HepG2 (cell line): ENCODE data around the gene GLYATL1B. TPM values are rescaled to one million over a fixed set of nuclear protein-coding genes. Genes with fewer than 3 reads are reported as not detected.
"Not testable (repeated sequence)": the region's sequence is repeated elsewhere in the genome, so short reads cannot be mapped to it uniquely, and the experiment has no call there.

Experiments
- ATAC-seq: fragments of 200-7000 bp; cut with Tn5 transposase; 3 replicates; pipeline ENCODE4 v1.9.1; 2020; ENCODE audit warnings: mild to moderate bottlenecking, moderate library complexity
- Bru-seq: library from RNA; stranded (reverse); fragments of 400-500 nt; gene quantifications from one replicate; lab custom pipeline; 2021; lab: Mats Ljungman, UMichigan
- BruChase-seq, 2 experiments: library from RNA; stranded (reverse); fragments of 400-500 nt; gene quantifications; one replicate each; lab custom pipeline; 2021; lab: Mats Ljungman, UMichigan
- BruUV-seq: library from RNA; stranded (reverse); fragments of 400-500 nt; replicated peaks from 2 replicates; lab custom pipeline; 2021; lab: Mats Ljungman, UMichigan
- CTCF ChIA-PET: fragments of 300-600 bp; formaldehyde crosslinking; extraction: SDS; loops from one replicate; lab custom pipeline; 2021; ENCODE audit warnings: low total read pairs, inconsistent platforms, low intra/inter-chr PET ratio; lab: Yijun Ruan, JAX
- POLR2A ChIA-PET: fragments of 350-600 bp; sonication (Branson Sonifier 250); formaldehyde crosslinking; loops from one replicate; lab custom pipeline; 2020; ENCODE audit warnings: antibody characterized with exemption, inconsistent platforms; lab: Yijun Ruan, JAX
- DNase-seq: peaks from one replicate; pipeline ENCODE4 v3.0.0-alpha.2; 2015; ENCODE audit warnings: low spot score
- FAIRE-seq: peaks from 3 replicates; lab custom pipeline; 2011; peaks lifted over from hg19 to GRCh38; lab: Jason Lieb, UNC
- H2AFZ ChIP-seq: one replicate; pipeline ENCODE4 v1.6.1; 2011; ENCODE audit warnings: low read length, inconsistent platforms
- H3K27ac ChIP-seq: fragments of 300-600 bp; 3 replicates; pipeline ENCODE4 v1.8.0; 2011; ENCODE audit warnings: mixed run types, mild to moderate bottlenecking, mixed read lengths, low read length, inconsistent platforms; ENCODE audit not compliant: insufficient read depth; ENCODE audit errors: extremely low read length
- H3K27me3 ChIP-seq, 2 experiments: fragments of 200-600 bp in 1 of 2; 2 replicates in 1 of 2; 3 replicates in 1 of 2; pipeline versions ENCODE4 v1.6.0 to v1.8.0; 2011; ENCODE audit warnings: low read length in 2 of 2, mild to moderate bottlenecking in 2 of 2, moderate library complexity in 2 of 2, inconsistent platforms in 1 of 2; ENCODE audit not compliant: insufficient read depth in 2 of 2, control insufficient read depth in 1 of 2
- H3K36me3 ChIP-seq, 2 experiments: fragments of 200-600 bp in 1 of 2; replicated peaks in 1 of 2; 2 replicates in 1 of 2; 3 replicates in 1 of 2; pipeline versions ENCODE4 v1.5.1 to v1.8.0; 2011; ENCODE audit warnings: low read length in 2 of 2, inconsistent platforms in 1 of 2; ENCODE audit not compliant: insufficient read depth in 2 of 2, control insufficient read depth in 1 of 2
- H3K4me1 ChIP-seq: 2 replicates; pipeline ENCODE4 v1.5.1; 2012; ENCODE audit warnings: low read length, inconsistent platforms; ENCODE audit not compliant: insufficient read depth
- H3K4me2 ChIP-seq: 2 replicates; pipeline ENCODE4 v1.6.0; 2011; ENCODE audit warnings: low read depth, low read length, inconsistent platforms
- H3K4me3 ChIP-seq, 3 experiments: fragments of 200-600 bp in 1 of 3; sonication (generic), shearing (Covaris generic) in 1 of 3; replicated peaks in 1 of 3; 2 replicates each; pipeline ENCODE4 v1.5.1; 2011 to 2016; ENCODE audit warnings: low read length in 3 of 3, inconsistent platforms in 2 of 3, low read depth in 2 of 3, mild to moderate bottlenecking in 2 of 3, control low read depth in 1 of 3, mixed read lengths in 1 of 3; ENCODE audit not compliant: insufficient read depth in 1 of 3
- H3K79me2 ChIP-seq: one replicate; pipeline ENCODE4 v1.6.1; 2011; ENCODE audit warnings: low read length, inconsistent platforms; ENCODE audit not compliant: insufficient read depth
- H3K9ac ChIP-seq: 2 replicates; pipeline ENCODE4 v1.6.0; 2011; ENCODE audit warnings: mild to moderate bottlenecking, low read depth, low read length, inconsistent platforms; ENCODE audit not compliant: insufficient read depth
- H3K9me3 ChIP-seq: 2 replicates; pipeline ENCODE4 v1.5.1; 2012; ENCODE audit warnings: mild to moderate bottlenecking, low read length
- H4K20me1 ChIP-seq: 2 replicates; pipeline ENCODE4 v1.6.0; 2011; ENCODE audit warnings: inconsistent platforms, mild to moderate bottlenecking, low read length, moderate library complexity; ENCODE audit not compliant: insufficient read depth
- WGBS: methylation state at CpG from one replicate; pipeline ENCODE4 v1.1.6; 2017; ENCODE audit warnings: low lambda C conversion rate; 5-methylcytosine and 5-hydroxymethylcytosine counted together
- in situ Hi-C: cut with HindIII; loops from 2 replicates; pipeline ENCODE4 v1.10.0; 2017; ENCODE audit warnings: low pct_unique_long_range_greater_than_20kb; ENCODE audit not compliant: extremely low pct_ligation_motif_present
- intact Hi-C: fragments of 100-400 bp; cut with micrococcal nuclease; formaldehyde crosslinking; loops from one replicate; pipeline ENCODE4 v1.10.0; 2022; ENCODE audit not compliant: unreplicated experiment
- long read RNA-seq, 2 experiments: library from RNA in 1 of 2; library from polyadenylated mRNA in 1 of 2; stranded (forward) in 1 of 2; unstranded in 1 of 2; transcript quantifications; one replicate each; pipeline ENCODE4 v2.0.0, GENCODE V29; 2019 to 2022
- polyA minus RNA-seq, 3 experiments: library from RNA; depleted of rRNA, polyadenylated mRNA; stranded (reverse); fragments of >200 nt; gene quantifications; 2 replicates each; pipeline ENCODE4 v1.2.3, GENCODE V29; 2011; ENCODE audit warnings: low replicate concordance in 1 of 3
- polyA plus RNA-seq, 8 experiments: library from polyadenylated mRNA; depleted of rRNA in 3 of 8; stranded (reverse) in 7 of 8; unstranded in 1 of 8; fragments of >200 nt; fragmentation: Illumina TruSeq in 4 of 8; extraction: Trizol in 4 of 8; gene quantifications; 2 replicates each; pipeline versions ENCODE4 v1.2.1 to v1.2.3, GENCODE V29; 2011 to 2016; ENCODE audit warnings: low read depth in 4 of 8, missing spikeins in 1 of 8, mixed read lengths in 1 of 8; ENCODE audit not compliant: insufficient read depth in 1 of 8
- total RNA-seq, 5 experiments: library from RNA; depleted of rRNA; stranded (reverse); fragments of >200 nt; fragmentation: Illumina TruSeq; extraction: Trizol; gene quantifications; 2 replicates each; pipeline ENCODE4 v1.2.3, GENCODE V29; 2016; ENCODE audit warnings: low read depth in 1 of 5

The GLYATL1B gene, protein sequence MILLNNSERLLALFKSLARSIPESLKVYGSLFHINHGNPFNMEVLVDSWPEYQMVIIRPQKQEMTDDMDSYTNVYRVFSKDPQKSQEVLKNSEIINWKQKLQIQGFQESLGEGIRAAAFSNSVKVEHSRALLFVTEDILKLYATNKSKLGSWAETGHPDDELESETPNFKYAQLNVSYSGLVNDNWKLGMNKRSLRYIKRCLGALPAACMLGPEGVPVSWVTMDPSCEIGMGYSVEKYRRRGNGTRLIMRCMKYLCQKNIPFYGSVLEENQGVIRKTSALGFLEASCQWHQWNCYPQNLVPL
- total RNA-seq (2016; rRNA removed; fragmentation: Illumina TruSeq; extraction: Trizol) (not detected in 2 replicates), polyA plus RNA-seq (2011; rRNA removed) (not detected in 2 replicates), polyA minus RNA-seq (2011; rRNA and poly(A)+ RNA removed; ENCODE audit: low replicate concordance) (not detected in 2 replicates), Bru-seq, nascent RNA (not detected), BruChase-seq, experiment 1, labeled RNA remaining after a 6-hour chase (not detected), BruChase-seq, experiment 2, labeled RNA remaining after a 2-hour chase (not detected)
- not detected in 2 replicates for total RNA-seq (2016; cell fraction: cytosol; rRNA removed; fragmentation: Illumina TruSeq; extraction: Trizol; ENCODE audit: low read depth)
- total RNA-seq (2016; cell fraction: insoluble cytoplasmic fraction; rRNA removed; fragmentation: Illumina TruSeq; extraction: Trizol) = not detected in 2 replicates
- not detected in 2 replicates for total RNA-seq (2016; cell fraction: membrane; rRNA removed; fragmentation: Illumina TruSeq; extraction: Trizol)
- not detected in 2 replicates for total RNA-seq (2016; cell fraction: nucleus; rRNA removed; fragmentation: Illumina TruSeq; extraction: Trizol)
- polyA plus RNA-seq (2011; cell fraction: cytosol; rRNA removed) = not detected in 2 replicates
- not detected in 2 replicates for polyA plus RNA-seq (2011; cell fraction: nucleus; rRNA removed)
- polyA plus RNA-seq (2012) = not detected in 2 replicates
- not detected in 2 replicates for polyA plus RNA-seq (2016; cell fraction: cytosol; fragmentation: Illumina TruSeq; extraction: Trizol; ENCODE audit: low read depth)
- polyA plus RNA-seq (2016; cell fraction: insoluble cytoplasmic fraction; fragmentation: Illumina TruSeq; extraction: Trizol; ENCODE audit: low read depth) = not detected in 2 replicates
- not detected in 2 replicates for polyA plus RNA-seq (2016; cell fraction: membrane; fragmentation: Illumina TruSeq; extraction: Trizol; ENCODE audit: low read depth)
- polyA plus RNA-seq (2016; cell fraction: nucleus; fragmentation: Illumina TruSeq; extraction: Trizol; ENCODE audit: insufficient read depth, low read depth) = not detected in 2 replicates
- polyA minus RNA-seq (2011; cell fraction: cytosol; rRNA and poly(A)+ RNA removed) = not detected in 2 replicates
- not detected in 2 replicates for polyA minus RNA-seq (2011; cell fraction: nucleus; rRNA and poly(A)+ RNA removed)
- long read RNA-seq, experiment 1 = 0 reads
- long read RNA-seq, experiment 2 = 0 reads

DNA sequence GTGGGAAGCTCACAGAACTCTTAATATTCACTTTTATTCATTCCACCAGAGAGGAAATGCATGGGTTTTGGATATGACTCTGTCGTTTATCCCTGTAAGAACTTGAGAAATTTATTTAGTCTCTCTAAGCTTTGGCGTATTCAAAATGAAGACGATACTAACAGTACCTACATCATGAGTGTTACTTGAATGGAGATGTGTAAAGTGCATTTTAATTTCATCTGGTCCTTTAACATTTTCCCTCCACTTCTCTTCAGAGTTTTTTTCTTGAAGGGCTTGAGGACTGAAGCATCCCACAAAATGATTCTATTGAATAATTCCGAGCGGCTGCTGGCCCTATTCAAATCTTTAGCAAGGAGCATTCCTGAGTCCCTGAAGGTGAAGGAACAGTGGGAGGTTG lies at the start of gene GLYATL1B:
Gene GLYATL1B (plus strand): TSS at position 301 of the 400 bp plus-strand sequence. CDS start 0 bp downstream, at position 301.
- DNase-seq, FAIRE-seq, BruUV-seq, H3K36me3 ChIP-seq, H4K20me1 ChIP-seq, H3K9ac ChIP-seq, H3K9me3 ChIP-seq, H3K79me2 ChIP-seq, POLR2A ChIA-PET, H2AFZ ChIP-seq, CTCF ChIA-PET, H3K4me2 ChIP-seq, ATAC-seq, in situ Hi-C loops, H3K27ac ChIP-seq, intact Hi-C loops, H3K4me3 ChIP-seq, H3K4me1 ChIP-seq, H3K27me3 ChIP-seq: not testable (repeated sequence)
- WGBS = 47% methylated on average over 5 of the region's 5 CpGs

DNA sequence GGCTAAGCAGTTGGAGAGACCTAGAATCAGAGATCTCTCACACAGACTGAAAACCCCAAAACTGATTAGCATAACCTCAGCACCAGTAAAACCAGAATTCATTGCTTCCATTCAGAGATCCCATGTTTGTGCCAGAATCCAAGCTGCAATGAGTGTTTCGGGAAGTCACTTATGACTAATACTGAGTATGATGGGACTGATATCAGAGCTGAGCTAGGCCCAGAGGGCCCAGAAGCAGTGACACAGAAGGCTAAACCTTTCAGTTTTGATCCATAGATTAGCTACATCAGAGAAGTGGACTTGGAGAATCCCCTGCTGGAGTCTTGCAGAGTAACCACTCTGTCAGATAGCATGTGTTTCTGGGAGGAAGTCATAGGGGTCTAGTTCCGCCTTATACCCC lies 49.6 kb upstream of the GLYATL1B start:
- in situ Hi-C loops, H3K9me3 ChIP-seq, intact Hi-C loops, POLR2A ChIA-PET, CTCF ChIA-PET, BruUV-seq, FAIRE-seq, H3K4me3 ChIP-seq, DNase-seq, H2AFZ ChIP-seq, H3K4me2 ChIP-seq, H3K27me3 ChIP-seq, H4K20me1 ChIP-seq, H3K4me1 ChIP-seq, H3K27ac ChIP-seq, H3K36me3 ChIP-seq, ATAC-seq, H3K9ac ChIP-seq, H3K79me2 ChIP-seq: not testable (repeated sequence)
- no CpG with 5 or more reads among the region's 2 CpGs for WGBS

DNA sequence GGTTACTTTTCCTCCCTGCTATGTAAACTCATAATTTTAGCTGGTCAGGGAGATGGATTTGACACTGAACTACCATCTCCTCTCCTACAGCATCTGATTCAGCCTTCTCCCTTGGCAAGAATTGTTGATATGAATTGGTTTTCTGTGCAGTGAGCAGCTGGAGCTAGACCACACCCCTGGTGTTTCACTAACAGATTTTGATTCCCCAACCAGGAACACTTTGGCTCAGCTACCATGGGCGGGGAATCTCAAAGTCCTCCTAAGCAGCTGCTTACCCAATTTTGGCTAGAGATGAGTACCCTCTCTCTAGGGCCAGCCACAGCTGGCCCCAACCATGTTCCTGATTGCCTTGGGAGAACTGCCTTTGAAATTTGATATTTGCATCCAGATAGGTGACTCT lies 48.7 kb upstream of the GLYATL1B start:
- CTCF ChIA-PET, POLR2A ChIA-PET, FAIRE-seq, DNase-seq, in situ Hi-C loops, H4K20me1 ChIP-seq, BruUV-seq, ATAC-seq, H3K4me2 ChIP-seq, H3K9me3 ChIP-seq, H3K36me3 ChIP-seq, intact Hi-C loops, H3K27ac ChIP-seq, H3K4me1 ChIP-seq, H3K79me2 ChIP-seq, H2AFZ ChIP-seq, H3K27me3 ChIP-seq, H3K4me3 ChIP-seq, H3K9ac ChIP-seq: not testable (repeated sequence)
- WGBS = 17% methylated on average over 1 of the region's 1 CpG
